T-helper 22 cell (primary cell): ENCODE results near the gene TMEM150A.
"Not testable (repeated sequence)": the region's sequence is repeated elsewhere in the genome, so short reads cannot be mapped to it uniquely, and the experiment has no call there.

Experiments used
- DNase-seq: peaks from one replicate; pipeline ENCODE4 v3.0.0-alpha.2; 2020; ENCODE audit warnings: low read depth

TMEM150A gene

GRCh38 chr2:85593023-85593422 is 9.5 kb downstream of the TMEM150A start:
- no peak for DNase-seq

GRCh38 chr2:85592299-85592698 is 10.2 kb downstream of the TMEM150A start:
- not testable (repeated sequence) for DNase-seq

GRCh38 chr2:85591563-85591962 is 10.9 kb downstream of the TMEM150A start:
- no peak for DNase-seq

DNA sequence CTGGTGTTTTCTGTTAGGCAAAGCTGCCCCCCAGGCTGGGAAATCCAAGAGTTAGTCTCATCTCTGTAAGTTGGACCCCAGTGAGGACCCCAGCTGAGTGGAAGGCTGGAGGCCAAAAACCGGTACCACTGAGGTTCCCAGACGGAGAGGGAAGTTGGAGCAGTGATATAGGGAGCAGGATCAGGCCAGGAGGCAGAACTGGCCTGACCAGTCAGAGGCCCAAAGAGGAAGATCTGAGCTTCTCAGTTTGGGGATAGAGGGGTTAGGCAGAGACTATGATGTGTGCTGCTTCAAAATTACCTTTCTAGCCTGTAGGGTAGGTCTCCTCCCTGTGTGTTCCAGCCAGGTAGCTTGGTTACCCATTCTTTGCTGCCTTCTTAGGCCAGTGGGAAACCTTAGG is 11.5 kb downstream of the TMEM150A start:
- DNase-seq, result no peak

- DNase-seq, result no peak
Measured at GRCh38 chr2:85589982-85590791, 12.3 kb downstream of the TMEM150A start.

GRCh38 chr2:85589181-85589580 is 13.3 kb downstream of the TMEM150A start:
- DNase-seq, result no peak

GRCh38 chr2:85588645-85589044 is 13.9 kb downstream of the TMEM150A start:
- no peak for DNase-seq

DNA sequence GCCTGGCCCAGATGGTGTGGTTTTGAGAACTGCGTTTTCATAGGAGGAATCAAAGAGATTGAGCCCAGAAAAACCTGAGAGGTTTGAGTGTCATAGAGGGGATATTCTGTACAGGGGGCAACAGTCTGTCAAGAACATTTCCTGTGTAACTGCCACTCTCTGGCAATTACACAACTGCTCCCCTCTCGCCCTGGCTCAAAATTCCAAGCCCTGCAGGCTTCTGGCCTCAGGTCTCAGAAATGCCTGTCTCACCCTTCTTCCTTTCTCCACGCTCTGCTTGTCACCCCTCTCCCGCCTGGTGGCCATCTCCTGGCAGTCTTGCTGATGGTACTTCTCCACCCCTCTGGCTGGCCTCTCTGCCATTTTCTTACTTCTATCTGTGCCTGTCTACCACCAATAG is 14.3 kb downstream of the TMEM150A start:
- DNase-seq, result no peak

DNA sequence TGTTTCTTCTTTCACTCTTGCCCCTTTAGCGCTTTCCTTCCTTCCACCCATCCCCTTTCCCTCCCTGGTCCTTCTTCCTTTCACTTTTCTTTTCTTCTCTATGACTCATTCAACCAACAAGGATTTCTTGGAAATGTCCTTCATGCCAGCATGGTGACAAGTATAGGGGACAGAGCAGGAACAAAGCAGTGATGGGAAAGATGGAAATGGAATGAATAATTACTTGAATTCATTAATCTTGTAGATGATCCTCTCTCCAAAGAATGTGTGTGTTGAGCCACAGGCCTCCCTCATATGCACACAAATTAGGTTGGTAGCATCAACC is 16.8 kb downstream of the TMEM150A start:
- DNase-seq, result no peak

DNA sequence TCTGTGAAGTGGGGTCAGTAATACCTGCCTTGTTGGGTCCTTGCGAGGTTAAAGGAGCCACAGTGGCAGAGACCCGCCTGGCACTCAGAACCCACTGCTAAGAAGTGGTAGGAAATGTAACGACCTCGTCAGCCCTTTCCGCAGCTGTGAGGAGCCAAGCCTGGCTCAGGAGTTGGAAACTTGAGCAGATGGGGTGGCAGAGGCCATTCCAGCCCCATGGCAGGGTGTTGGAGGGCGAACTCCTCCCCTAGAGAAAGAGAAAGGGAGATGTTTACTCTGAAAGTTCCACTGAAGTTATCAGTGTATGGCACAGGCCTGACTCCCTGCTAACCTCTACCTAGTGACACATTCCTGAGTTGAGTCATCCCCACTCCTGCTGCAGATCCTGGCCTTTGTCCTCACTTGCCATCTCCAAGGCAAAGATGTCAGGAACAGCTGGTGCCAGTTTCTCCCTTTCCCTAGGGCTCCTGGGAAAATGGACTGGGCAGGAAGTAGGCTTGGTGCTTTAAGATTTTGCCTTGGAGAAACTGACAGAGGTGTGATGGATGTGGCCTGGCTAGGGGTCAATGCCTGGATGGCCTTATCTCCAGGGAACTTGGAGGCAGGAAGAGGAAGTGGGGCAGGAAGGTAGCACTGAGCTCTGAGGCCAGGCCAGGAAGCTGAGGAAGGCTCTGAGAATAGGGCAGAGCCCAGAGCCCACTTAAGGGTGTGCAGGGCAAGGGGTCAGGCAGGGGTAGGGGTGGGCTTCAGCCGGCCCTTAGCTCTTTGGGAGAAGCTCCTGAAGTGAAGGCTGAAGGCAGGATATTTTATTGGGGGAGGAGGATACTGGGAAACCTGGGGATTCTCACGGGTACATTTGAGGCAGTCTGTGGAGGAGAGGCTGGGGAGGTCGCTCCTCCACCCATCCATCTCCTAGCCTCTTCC is 17.4 kb downstream of the TMEM150A start:
- no peak for DNase-seq

DNA sequence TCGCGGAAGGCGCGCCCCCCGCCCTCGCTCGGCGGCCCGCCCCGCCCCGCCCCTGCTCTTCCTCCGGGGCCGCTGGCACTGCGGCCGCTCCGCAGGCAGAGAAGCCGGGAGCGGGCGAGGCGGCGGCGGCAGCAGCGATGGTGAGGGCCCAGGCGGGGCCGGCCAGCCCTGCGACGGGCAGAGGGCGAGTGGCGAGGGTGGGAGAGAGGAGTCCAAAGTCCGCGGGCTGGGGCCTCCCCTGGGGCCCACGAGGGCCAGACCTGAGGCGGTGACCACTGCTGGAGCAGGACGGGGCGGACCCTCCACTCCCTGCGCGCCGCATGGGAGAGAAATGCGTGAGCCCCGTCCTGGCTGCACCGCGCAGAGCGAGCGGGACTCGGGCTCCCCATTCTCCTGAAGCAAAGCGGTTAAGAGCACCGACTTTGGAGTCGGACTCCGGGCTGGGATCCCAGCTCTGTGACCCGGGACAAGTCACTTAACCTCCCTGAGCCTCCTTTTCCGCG is 18.1 kb downstream of the TMEM150A start, which contains the start of gene VAMP5:
VAMP5 (plus strand) TSS at position 78 of the 503 bp plus-strand sequence; CDS start at position 138, 60 bp downstream.
- DNase-seq, result peak; percentile 23

GRCh38 chr2:85583667-85584353 is 18.7 kb downstream of the TMEM150A start:
- DNase-seq, result no peak

DNA sequence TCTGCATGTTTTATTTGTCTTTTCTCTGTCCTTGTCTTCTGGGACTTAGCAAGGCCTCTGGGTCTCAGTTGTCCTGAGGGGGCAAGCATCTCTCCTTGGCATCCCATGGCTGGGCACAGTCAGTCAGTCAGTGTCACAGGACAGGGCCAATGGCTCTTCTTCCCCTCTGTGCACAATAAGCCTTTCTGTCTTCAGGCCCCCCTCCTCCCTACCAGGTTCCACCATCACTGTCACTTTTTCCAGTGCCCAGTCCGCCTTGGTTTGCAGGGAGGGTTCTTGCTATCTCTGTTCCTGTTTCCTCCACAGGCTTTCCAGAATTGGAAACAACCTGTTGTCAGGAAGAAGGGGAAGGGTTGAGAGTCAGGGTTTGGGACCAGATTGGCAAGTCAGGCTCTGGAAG is 20.0 kb downstream of the TMEM150A start:
- no peak for DNase-seq

- DNase-seq, result no peak
Measured at GRCh38 chr2:85580206-85580605, 22.3 kb downstream of the TMEM150A start.

GRCh38 chr2:85579266-85579935 is 23.1 kb downstream of the TMEM150A start:
- DNase-seq, result no peak

DNA sequence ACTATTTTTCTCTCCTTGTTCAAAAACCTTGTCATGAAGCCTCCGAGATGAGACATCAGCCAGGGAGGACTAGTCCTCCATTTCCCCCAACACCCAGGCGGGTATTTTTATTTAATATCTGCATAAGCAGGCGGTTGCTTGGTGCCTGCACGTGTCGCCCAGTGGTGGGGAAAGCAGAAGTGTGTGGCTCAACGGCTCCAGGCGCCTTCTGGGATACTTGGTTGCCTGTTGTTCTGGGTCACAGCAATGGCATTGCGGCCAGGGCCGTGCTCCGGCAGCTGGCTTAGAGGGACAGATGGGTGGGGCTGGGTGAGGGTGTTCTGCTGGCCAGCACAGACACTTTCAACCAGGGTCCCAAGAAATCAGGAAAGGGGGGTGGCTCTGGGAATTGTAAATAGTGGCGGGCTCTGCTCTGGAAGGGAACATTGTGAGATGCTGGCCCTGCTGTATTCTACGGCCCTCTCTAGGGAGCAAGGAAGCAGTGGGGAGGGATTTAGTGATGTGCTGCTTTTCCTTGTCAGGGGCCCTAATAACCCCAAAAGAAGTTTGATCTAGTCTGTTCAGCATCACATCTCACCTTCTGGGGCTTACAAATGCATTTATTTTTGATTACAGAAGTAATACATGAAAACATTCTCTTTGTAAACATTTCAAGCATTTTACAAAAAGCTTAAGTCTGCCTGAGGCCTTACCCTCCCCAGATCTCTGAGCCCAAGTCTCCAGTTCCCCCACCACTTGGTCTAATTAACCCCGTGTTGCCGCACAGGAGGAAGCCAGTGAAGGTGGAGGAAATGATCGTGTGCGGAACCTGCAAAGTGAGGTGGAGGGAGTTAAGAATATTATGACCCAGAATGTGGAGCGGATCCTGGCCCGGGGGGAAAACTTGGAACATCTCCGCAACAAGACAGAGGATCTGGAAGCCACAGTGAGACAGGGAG is 24.0 kb downstream of the TMEM150A start:
- no peak for DNase-seq

GRCh38 chr2:85577386-85578242 is 24.9 kb downstream of the TMEM150A start, which contains the start of gene VAMP8:
Gene VAMP8, plus strand, starts transcription at chr2:85577586. Its CDS starts 61 bp downstream, at chr2:85577647.
- peak; percentile 54 for DNase-seq

GRCh38 chr2:85577063-85577385 is 25.5 kb downstream of the TMEM150A start:
- no peak for DNase-seq

GRCh38 chr2:85575739-85576138 is 26.8 kb downstream of the TMEM150A start:
- DNase-seq, result no peak

- DNase-seq, result no peak
Measured at GRCh38 chr2:85566265-85566664, 36.2 kb downstream of the TMEM150A start.
